ENCODE data around the gene NT5DC3. TPM values are rescaled to one million over a fixed set of nuclear protein-coding genes. Genes with fewer than 3 reads are reported as not detected.

NT5DC3 gene
- total RNA-seq, 3 donors from 2014 or later (not counting 1 experiment from before 2014, with no cell fraction given): 1.1 to 2.1 (median 1.4) TPM

DNA sequence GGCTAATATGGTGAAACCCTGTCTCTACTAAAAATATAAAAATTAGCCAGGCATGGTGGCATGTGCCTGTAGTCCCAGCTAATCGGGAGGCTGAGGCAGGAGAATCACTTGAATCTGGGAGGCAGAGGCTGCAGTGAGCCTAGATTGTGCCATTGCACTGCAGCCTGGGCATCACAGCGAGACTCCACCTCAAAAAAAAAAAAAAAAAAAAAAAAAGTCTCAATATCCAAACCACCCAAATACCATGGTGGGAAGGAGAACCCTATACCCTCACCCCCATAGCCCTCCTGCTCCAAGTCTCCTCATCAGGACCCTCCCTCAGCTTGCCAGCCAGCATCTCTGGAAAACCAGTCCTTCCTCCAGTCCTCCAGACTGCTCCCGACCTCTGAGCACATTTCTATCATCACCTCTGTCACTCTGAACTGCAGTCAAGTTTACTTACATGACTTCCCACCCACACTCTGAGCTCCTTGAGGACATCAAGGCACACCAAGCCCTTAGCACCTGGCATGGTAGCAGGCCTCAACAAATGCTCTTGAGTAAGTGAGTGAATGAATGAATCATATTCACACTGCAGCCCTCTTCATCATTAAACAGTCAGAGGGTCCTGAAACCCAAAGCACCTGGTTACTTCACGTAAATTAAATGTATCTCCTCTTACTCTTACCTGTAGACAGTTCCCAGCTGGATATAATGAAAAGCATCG is 35.2 kb downstream of the NT5DC3 start:
- Histone ChIP-seq H3K4me1 (ENCODE audit: control insufficient read depth, insufficient read depth, low read length) (peaks cover 5% of the 10 kb centered on the region), H3K36me3 (ENCODE audit: control insufficient read depth, insufficient read depth, low read length) (no peaks in the 10 kb centered on the region), H3K27ac (ENCODE audit: low read length) (no peak overlapping the region), H3K9me3 (ENCODE audit: control insufficient read depth, insufficient read depth, low read length) (no peaks in the 10 kb centered on the region), H3K27me3 (ENCODE audit: control insufficient read depth, insufficient read depth, low read length) (no peaks in the 10 kb centered on the region), H3K4me3 (ENCODE audit: low read length) (no peak overlapping the region)
- no peak for ATAC-seq
- no peak overlapping the region for H3K4me3 Mint-ChIP-seq
- intact Hi-C loops (cut with micrococcal nuclease): no loop called here
- H3K36me3 Mint-ChIP-seq: no peaks in the 10 kb centered on the region
- no peaks in the 10 kb centered on the region for H3K4me1 Mint-ChIP-seq
- TF ChIP-seq, protein P1, sequence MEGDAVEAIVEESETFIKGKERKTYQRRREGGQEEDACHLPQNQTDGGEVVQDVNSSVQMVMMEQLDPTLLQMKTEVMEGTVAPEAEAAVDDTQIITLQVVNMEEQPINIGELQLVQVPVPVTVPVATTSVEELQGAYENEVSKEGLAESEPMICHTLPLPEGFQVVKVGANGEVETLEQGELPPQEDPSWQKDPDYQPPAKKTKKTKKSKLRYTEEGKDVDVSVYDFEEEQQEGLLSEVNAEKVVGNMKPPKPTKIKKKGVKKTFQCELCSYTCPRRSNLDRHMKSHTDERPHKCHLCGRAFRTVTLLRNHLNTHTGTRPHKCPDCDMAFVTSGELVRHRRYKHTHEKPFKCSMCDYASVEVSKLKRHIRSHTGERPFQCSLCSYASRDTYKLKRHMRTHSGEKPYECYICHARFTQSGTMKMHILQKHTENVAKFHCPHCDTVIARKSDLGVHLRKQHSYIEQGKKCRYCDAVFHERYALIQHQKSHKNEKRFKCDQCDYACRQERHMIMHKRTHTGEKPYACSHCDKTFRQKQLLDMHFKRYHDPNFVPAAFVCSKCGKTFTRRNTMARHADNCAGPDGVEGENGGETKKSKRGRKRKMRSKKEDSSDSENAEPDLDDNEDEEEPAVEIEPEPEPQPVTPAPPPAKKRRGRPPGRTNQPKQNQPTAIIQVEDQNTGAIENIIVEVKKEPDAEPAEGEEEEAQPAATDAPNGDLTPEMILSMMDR (IDR thresholded peaks at IDR 0.05): no peak
- WGBS (ENCODE audit: insufficient coverage): 96% methylated on average over 3 of the region's 5 CpGs
- H3K27ac Mint-ChIP-seq: no peak overlapping the region
- DNase-seq: no peak
- no peaks in the 10 kb centered on the region for H3K27me3 Mint-ChIP-seq (ENCODE audit: low read depth in 2 of 2)
- no peaks in the 10 kb centered on the region for H3K9me3 Mint-ChIP-seq

DNA sequence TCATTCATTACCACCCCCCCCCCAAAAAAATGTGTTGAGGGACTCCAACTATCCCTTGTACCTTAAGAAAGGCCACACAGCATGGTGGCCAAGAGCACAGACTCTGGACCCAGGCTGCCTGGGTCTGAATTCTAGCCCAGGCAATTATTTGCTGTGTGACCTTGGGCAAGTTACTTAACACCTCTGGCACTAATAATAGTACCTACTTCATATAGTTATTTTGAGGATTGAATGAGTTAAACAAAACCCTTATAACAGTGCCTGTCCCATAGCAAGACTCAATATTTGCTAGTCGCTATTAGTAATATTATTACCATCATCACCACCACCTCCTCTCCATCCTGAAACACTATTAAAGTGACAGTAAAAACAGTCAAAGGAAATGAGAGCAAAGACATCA is 37.2 kb downstream of the NT5DC3 start:
- Mint-ChIP-seq H3K27me3 (ENCODE audit: low read depth in 2 of 2) (no peaks in the 10 kb centered on the region), H3K36me3 (no peaks in the 10 kb centered on the region), H3K4me3 (no peak overlapping the region), H3K9me3 (no peaks in the 10 kb centered on the region), H3K27ac (no peak overlapping the region), H3K4me1 (peaks cover 12 to 13% of the 10 kb centered on the region in 2 donors)
- no peak for ATAC-seq
- Histone ChIP-seq H3K9me3 (ENCODE audit: control insufficient read depth, insufficient read depth, low read length) (no peaks in the 10 kb centered on the region), H3K4me1 (ENCODE audit: control insufficient read depth, insufficient read depth, low read length) (peaks cover 12% of the 10 kb centered on the region), H3K36me3 (ENCODE audit: control insufficient read depth, insufficient read depth, low read length) (no peaks in the 10 kb centered on the region), H3K27me3 (ENCODE audit: control insufficient read depth, insufficient read depth, low read length) (no peaks in the 10 kb centered on the region), H3K27ac (ENCODE audit: low read length) (no peak overlapping the region), H3K4me3 (ENCODE audit: low read length) (no peak overlapping the region)
- 89% methylated on average over 1 of the region's 1 CpG for WGBS (ENCODE audit: insufficient coverage)
- DNase-seq: no peak
- TF ChIP-seq, protein P1 (IDR thresholded peaks at IDR 0.05): no peak
- intact Hi-C loops (cut with micrococcal nuclease): no loop called here

DNA sequence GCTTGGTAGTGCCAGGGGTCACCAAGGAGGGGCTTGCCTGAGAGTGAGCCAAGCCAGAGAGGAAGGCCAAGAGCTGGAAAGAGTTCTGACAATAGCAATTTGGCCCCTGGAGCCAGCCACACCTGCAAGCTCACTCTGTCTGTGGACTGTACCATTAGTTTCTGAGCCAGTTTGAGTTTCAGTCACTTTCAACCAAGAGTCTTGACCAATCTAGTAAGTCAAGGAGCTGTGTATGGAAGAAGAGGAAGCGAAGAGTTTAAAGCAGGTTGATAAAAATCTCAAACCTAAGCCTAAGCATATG is 38.5 kb downstream of the NT5DC3 start:
- intact Hi-C loops (cut with micrococcal nuclease): no loop called here
- H3K9me3 ChIP-seq (ENCODE audit: control insufficient read depth, insufficient read depth, low read length): no peaks in the 10 kb centered on the region
- no peak overlapping the region for H3K27ac Mint-ChIP-seq
- H3K4me3 Mint-ChIP-seq: no peak overlapping the region
- H3K4me1 Mint-ChIP-seq: peaks cover 12 to 13% of the 10 kb centered on the region in 2 donors
- DNase-seq (no peak), ATAC-seq (no peak)
- no peaks in the 10 kb centered on the region for H3K36me3 ChIP-seq (ENCODE audit: control insufficient read depth, insufficient read depth, low read length)
- peaks cover 12% of the 10 kb centered on the region for H3K4me1 ChIP-seq (ENCODE audit: control insufficient read depth, insufficient read depth, low read length)
- H3K27me3 Mint-ChIP-seq (ENCODE audit: low read depth in 2 of 2): no peaks in the 10 kb centered on the region
- H3K36me3 Mint-ChIP-seq: no peaks in the 10 kb centered on the region
- 100% methylated on average over 1 of the region's 1 CpG for WGBS (ENCODE audit: insufficient coverage)
- TF ChIP-seq, protein P1 (IDR thresholded peaks at IDR 0.05): no peak
- no peaks in the 10 kb centered on the region for H3K27me3 ChIP-seq (ENCODE audit: control insufficient read depth, insufficient read depth, low read length)
- H3K9me3 Mint-ChIP-seq: no peaks in the 10 kb centered on the region
- H3K4me3 ChIP-seq (ENCODE audit: low read length): no peak overlapping the region
- no peak overlapping the region for H3K27ac ChIP-seq (ENCODE audit: low read length)
